Choroid plexus epithelial cell (primary cell): Measurements from ENCODE around the gene COL18A1.

Source experiments
- DNase-seq: peaks from one replicate; pipeline ENCODE4 v3.0.0-alpha.2; 2010; ENCODE audit warnings: low read depth
- H3K4me3 ChIP-seq: 2 replicates; pipeline ENCODE4 v1.5.1; 2011; ENCODE audit warnings: low read depth, mild to moderate bottlenecking, control low read depth, low read length, moderate library complexity
- CTCF ChIP-seq: conservative IDR thresholded peaks from 2 replicates; pipeline ENCODE4 v1.5.1; 2011; ENCODE audit warnings: low read depth, mild to moderate bottlenecking, control low read depth, inconsistent platforms, low read length, moderate library complexity

Gene COL18A1

GRCh38 chr21:45504021-45504515 lies 99.1 kb downstream of the COL18A1 start:
- DNase-seq, result no peak
- no peak for TF ChIP-seq CTCF
- H3K4me3 ChIP-seq, result no peak overlapping the region

- no peak overlapping the region for H3K4me3 ChIP-seq
- no peak for TF ChIP-seq CTCF
- DNase-seq, result no peak
Measured at GRCh38 chr21:45504516-45505415, 99.8 kb downstream of the COL18A1 start.

- H3K4me3 ChIP-seq, result no peak overlapping the region
- no peak for DNase-seq
- TF ChIP-seq CTCF, result no peak
Measured at GRCh38 chr21:45505416-45506021, 100.6 kb downstream of the COL18A1 start.

GRCh38 chr21:45506241-45506817 lies 101.4 kb downstream of the COL18A1 start:
- no peak for TF ChIP-seq CTCF
- no peak overlapping the region for H3K4me3 ChIP-seq
- no peak for DNase-seq

- TF ChIP-seq CTCF, result no peak
- DNase-seq, result no peak
Measured at GRCh38 chr21:45506836-45507522, 102.0 kb downstream of the COL18A1 start.

GRCh38 chr21:45507523-45507875 lies 102.5 kb downstream of the COL18A1 start:
- DNase-seq, result no peak
- no peak for TF ChIP-seq CTCF
- H3K4me3 ChIP-seq, result no peak overlapping the region

More at GRCh38 chr21:45506836-45507522, 102.0 kb downstream of the COL18A1 start:
- no peak overlapping the region for H3K4me3 ChIP-seq
